Islet of Langerhans (tissue), 1 donor: ENCODE results near the gene CTSC.
A peak's percentile ranks its signal among the peaks of the same experiment; 100 is the strongest.

Source experiments
- FAIRE-seq: peaks from one replicate; lab custom pipeline; 2011; peaks lifted over from hg19 to GRCh38; lab: Jason Lieb, UNC

CTSC gene

DNA sequence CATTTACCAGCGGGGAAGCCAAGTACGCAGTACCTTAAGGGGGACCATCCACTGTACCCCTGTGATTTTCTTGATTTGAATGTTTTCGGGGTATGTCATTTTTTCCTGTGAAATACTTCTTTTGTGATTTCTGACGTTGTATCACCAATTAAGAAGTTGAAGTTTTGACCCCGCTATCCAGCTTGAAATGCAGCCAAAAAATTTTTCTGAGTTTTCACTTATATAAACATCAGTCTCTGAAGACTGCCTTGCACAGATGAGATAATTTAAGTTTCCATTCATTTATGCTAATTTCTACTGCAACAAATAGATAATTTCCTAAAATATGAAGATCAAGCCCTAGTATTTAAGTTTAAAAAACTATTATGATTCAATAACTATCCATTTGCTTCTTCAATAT is 20.0 kb downstream of the CTSC start:
- FAIRE-seq = no peak

DNA sequence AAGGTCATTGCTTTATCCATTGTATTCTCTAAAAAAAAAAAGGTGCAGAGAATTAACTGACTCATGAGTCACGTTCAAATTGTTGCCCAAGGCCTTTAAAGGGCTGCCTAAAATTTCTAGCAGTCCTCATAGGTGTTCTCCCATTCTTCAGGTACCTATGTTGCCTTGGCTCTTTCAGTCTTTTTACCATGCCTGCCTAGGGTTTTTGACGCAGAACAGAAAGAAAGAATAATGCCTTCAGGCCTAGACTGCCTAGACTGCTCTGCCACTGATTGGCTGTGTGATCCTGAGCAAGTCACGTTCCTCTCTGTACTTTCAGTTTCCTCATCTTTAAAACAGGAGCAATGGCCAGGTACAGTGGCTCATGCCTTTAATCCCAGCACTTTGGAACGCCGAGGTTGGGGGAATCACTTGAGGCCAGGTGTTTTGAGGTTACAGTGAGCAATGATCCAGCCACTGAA is 21.5 kb downstream of the CTSC start:
- no peak for FAIRE-seq

DNA sequence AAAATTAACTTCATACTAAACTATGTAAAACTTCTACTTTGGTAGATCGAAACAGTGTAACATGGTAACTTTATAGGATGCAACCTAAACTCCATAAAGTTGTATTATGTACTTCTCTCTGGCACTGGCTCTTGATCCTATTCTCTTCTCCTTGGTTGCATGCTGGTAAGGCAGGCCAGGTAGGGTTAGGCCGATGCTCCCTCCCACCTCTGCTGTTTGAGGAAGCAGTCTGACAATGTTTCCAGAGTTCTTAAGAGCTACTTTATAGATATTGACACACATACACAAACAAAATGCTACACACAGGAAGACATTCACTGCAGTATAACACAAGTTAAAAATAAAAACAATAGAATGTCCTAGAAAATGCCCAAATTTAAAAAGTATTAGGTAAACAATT is 22.5 kb downstream of the CTSC start:
- FAIRE-seq = no peak

GRCh38 chr11:88313441-88313840 is 24.1 kb downstream of the CTSC start:
- FAIRE-seq = no peak

DNA sequence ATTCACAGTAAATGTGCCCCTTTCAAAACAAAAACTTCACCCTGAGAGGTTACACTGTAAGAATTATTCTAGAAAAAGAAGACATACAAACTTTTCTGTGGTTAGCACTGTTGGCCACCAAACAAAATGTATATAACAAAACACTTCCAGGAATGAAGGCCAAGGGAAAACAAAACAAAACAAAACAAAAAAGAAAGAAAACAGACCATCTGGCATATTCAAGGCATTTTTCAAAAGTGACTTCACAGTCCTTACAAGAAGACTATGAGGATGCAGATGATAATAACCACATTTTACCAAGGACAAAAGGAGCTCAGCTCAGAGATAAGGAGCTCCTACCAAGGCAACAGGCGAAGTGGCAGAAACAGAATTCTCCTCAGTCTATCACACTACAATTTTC is 24.9 kb downstream of the CTSC start:
- no peak for FAIRE-seq

- FAIRE-seq = no peak
These were observed 27.3 kb downstream of the CTSC start for GRCh38 chr11:88310246-88310645.

GRCh38 chr11:88308576-88308975 is 29.0 kb downstream of the CTSC start:
- FAIRE-seq = no peak

- no peak for FAIRE-seq
These were observed 29.6 kb downstream of the CTSC start for GRCh38 chr11:88307749-88308425.

DNA sequence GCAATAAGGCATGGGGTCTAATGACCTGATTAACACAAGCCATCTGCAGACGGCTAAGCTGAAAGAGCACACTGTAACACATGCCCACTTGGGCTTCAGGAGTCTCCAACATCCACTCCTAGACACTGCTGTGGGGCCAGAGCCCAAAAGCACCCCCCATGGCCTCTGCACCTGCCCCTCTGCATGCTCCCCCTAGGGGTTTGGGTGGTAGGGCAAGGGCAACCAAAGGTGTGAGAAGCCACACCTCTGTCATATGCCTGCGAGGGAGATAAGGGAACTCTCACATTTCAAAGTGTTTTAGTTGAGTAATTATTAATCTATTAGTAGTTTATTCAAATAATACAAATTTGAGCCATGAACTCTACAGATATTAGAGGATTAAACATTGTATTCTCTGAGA is 30.8 kb downstream of the CTSC start:
- FAIRE-seq = no peak

- FAIRE-seq = no peak
These were observed 32.1 kb downstream of the CTSC start for GRCh38 chr11:88305430-88305829.

DNA sequence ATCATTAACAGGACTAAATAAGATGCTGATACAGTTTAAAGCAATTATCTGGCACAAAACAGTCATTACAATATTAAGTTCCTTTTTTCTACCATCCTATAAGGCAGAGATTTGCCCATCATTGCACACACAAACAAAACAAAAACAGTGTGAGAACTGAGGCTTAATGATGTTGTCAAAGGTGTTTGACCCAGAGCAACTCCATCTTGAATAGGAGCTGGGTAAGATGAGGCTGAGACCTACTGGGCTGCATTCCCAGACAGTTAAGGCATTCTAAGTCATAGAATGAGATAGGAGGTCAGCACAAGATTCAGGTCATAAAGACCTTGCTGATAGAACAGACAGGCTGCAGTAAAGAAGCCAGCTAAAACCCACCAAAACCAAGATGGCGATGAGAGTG is 33.2 kb downstream of the CTSC start:
- no peak for FAIRE-seq

- no peak for FAIRE-seq
These were observed 34.5 kb downstream of the CTSC start for GRCh38 chr11:88303037-88303436.

DNA sequence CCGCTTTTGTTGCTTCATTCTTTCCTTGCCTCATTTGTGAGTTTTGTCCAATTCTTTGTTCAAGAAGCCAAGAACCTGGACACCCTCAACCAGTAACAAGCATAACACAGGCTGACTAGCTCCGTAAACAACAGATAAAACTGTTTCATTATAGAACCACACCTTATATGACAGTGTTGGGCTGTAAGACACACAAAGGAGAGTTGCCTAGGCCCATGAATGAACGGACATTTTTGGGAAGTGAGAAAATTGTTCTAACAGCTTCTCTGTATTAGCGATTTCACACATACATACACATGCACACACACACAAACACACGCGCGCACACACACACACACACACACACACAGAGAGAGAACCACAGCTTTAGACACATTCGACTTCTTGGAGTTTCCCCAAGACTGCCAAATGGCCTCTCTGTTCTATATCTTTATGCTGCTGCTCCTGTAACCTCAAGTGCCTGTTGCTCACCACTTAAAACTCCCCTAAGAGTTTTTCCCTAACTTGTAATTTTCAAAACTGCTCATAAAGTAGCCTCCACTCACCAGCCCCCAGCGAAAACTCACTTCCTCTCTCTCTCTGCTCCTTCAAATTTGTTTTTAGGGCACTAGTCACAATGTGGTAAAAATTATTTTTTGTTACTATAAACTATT is 35.9 kb downstream of the CTSC start:
- no peak for FAIRE-seq

GRCh38 chr11:88300888-88301487 is 36.5 kb downstream of the CTSC start:
- no peak for FAIRE-seq

- FAIRE-seq = no peak
These were observed 39.7 kb downstream of the CTSC start for GRCh38 chr11:88297863-88298262.

DNA sequence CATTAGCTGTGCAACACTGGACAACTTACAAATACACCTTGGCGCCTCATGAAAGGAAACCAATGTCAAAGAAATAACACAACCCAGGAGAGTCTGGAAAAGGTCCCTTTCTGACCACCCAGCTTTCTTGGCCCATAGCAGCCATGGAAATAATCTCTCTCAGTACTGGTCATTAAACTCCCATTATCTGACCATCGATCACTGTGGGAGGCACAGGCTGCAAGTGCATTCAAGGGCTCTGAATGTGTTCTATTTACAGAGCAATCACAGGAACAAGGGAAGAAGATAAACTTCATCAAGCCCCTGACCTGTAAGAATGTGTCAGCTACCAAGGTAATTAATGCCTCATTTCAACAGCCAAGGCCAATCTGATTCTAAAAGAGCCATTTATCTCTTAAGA is 40.1 kb downstream of the CTSC start:
- FAIRE-seq = peak; percentile 38

- FAIRE-seq = no peak
These were observed 42.5 kb downstream of the CTSC start for GRCh38 chr11:88295028-88295427.

DNA sequence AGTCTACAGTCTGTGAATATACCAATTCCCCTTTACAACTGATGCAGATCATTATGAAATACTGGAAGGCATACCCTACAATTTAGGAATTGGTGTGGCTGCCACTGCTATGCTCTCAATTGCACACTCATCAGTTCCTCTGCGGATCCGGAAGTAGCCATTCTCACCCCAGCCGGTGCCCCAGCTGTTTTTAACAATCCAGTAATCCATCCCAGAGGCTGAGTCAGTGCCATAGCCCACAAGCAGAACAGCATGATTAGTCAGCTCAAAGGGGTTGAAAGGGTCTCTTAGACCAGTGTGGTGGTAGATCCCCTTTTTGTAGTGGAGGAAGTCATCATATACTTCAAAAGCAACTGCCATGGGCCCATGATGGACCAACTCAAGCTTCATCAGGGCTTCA is 43.6 kb downstream of the CTSC start:
- FAIRE-seq = no peak

GRCh38 chr11:88292171-88292843 is 45.2 kb downstream of the CTSC start:
- FAIRE-seq = no peak

DNA sequence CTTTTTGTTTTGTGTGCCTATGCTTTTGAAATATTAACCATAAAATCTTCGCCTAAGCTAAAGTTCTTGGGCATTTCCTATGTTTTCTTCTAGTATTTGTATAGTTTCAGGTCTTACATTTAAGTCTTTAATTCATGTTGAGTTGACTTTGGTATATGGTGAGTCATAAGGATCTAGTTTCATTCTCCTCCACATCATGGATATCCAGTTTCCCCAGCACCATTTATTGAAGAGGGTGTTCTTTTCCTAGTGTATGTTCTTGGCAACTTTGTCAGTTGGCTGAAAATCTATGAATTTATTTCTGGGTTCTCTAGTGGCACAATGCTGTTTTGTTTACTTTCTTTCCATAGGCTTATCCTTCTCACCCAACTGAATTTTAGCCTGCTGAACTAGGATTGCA is 49.0 kb downstream of the CTSC start:
- no peak for FAIRE-seq

GRCh38 chr11:88284336-88285050 is 53.0 kb downstream of the CTSC start:
- FAIRE-seq = no peak

GRCh38 chr11:88282747-88283515 is 54.6 kb downstream of the CTSC start:
- FAIRE-seq = no peak
